Fibroblast of the aortic adventitia (primary cell): ENCODE data around the gene TAGLN2. TPM values are rescaled to one million over a fixed set of nuclear protein-coding genes. Genes with fewer than 3 reads are reported as not detected.

ENCODE experiments used
- DNase-seq: peaks from one replicate; pipeline ENCODE4 v3.0.0-alpha.2; 2010; ENCODE audit warnings: low read depth
- H3K4me3 ChIP-seq: 2 replicates; pipeline ENCODE4 v1.5.1; 2011; ENCODE audit warnings: low read depth, mild to moderate bottlenecking, control low read depth, low read length, moderate library complexity
- total RNA-seq: library from RNA; depleted of rRNA; stranded (reverse); fragments of >200 nt; gene quantifications from 2 replicates; pipeline ENCODE4 v1.2.3, GENCODE V29; 2012; ENCODE audit warnings: low replicate concordance
- TF ChIP-seq, protein P1 (sequence below): IDR thresholded peaks from 2 replicates; pipeline ENCODE4 v1.5.1; 2011; ENCODE audit warnings: mild to moderate bottlenecking, low read length, control low read depth, inconsistent platforms; ENCODE audit not compliant: insufficient read depth

TAGLN2 gene
- total RNA-seq, 1 donor = 228 TPM

- DNase-seq = no peak
- H3K4me3 ChIP-seq = no peak overlapping the region
- TF ChIP-seq, protein P1, sequence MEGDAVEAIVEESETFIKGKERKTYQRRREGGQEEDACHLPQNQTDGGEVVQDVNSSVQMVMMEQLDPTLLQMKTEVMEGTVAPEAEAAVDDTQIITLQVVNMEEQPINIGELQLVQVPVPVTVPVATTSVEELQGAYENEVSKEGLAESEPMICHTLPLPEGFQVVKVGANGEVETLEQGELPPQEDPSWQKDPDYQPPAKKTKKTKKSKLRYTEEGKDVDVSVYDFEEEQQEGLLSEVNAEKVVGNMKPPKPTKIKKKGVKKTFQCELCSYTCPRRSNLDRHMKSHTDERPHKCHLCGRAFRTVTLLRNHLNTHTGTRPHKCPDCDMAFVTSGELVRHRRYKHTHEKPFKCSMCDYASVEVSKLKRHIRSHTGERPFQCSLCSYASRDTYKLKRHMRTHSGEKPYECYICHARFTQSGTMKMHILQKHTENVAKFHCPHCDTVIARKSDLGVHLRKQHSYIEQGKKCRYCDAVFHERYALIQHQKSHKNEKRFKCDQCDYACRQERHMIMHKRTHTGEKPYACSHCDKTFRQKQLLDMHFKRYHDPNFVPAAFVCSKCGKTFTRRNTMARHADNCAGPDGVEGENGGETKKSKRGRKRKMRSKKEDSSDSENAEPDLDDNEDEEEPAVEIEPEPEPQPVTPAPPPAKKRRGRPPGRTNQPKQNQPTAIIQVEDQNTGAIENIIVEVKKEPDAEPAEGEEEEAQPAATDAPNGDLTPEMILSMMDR = no peak
These were observed 33.5 kb upstream of the TAGLN2 start for GRCh38 chr1:159958719-159959380.

DNA sequence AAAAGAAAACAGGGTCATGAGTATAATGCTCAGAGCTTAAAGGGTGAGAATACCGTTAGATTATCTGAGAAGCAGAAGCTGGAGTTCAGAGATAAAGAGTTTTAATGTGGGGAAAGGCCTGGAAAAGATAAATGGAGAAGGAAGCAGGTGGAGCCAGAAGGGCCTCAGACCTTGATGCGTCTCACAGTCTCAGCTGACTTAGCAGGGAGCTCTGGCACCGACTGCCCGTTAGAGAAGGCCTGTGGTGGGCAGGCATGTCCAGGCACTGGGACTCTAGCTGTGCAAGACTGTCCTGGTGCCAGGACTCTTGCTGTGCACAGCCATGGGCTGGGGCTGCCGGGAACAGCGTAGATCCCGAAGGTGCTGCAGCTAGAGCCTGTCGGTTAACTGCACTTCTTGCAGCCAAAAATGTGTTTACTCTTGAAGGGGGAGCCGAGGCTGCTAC lies 32.5 kb upstream of the TAGLN2 start:
- no peak overlapping the region for H3K4me3 ChIP-seq
- TF ChIP-seq, protein P1 = no peak
- DNase-seq = no peak

GRCh38 chr1:159955456-159955855 lies 30.1 kb upstream of the TAGLN2 start:
- H3K4me3 ChIP-seq = no peak overlapping the region
- TF ChIP-seq, protein P1 = no peak
- no peak for DNase-seq

DNA sequence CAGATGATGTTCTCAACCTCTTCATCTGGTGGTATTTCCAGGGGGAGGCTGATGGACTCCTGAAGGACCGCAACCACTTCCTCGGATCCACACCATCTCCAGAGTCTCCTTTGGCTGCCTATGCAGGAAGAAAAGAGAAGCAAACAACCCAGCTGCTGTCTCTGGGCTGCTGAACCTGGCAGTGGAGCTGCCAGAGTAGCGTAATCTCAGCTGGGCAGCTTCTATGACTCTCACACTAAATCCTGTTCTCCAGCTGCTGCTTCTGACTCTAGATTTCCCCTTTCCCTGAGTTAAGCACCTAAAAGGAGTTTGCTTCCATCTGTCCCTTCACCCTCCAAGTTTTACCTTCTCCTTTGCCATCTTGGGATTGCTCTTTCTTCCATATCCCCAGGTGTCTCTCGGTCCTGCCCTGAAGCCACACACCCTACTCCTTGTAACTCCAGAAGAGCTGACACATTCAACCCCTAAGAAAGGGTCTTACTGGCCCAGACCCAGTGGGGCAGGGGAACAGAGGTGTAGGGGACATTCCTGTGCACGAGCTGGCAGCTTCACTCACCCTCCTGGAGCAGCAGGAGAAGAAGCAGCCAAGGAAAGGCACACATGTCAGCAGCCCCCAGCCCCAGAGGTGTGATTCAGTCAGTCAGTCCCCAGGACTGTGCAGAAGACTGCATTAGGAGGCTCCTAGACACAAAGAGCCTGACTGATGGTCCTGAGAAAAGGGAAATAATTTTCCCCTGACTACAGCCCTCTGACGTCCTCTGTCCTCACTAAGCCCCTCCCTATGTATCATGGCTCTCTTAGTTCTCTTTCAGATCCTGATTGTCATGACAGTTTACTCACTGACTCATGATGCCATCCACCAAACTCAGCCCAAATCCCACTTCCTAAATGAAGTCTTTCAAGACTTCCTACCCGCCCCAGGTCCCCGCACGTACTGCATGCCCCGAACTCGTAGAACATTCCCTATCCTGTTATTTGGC lies 28.5 kb upstream of the TAGLN2 start, which contains the start of gene SLAMF9:
SLAMF9 (minus strand) TSS at position 702 of the 980 bp plus-strand sequence; CDS start at position 602, 100 bp downstream.
- TF ChIP-seq, protein P1 = no peak
- DNase-seq = peak; percentile 43
- H3K4me3 ChIP-seq = no peak within 1 kb of the TSS

DNA sequence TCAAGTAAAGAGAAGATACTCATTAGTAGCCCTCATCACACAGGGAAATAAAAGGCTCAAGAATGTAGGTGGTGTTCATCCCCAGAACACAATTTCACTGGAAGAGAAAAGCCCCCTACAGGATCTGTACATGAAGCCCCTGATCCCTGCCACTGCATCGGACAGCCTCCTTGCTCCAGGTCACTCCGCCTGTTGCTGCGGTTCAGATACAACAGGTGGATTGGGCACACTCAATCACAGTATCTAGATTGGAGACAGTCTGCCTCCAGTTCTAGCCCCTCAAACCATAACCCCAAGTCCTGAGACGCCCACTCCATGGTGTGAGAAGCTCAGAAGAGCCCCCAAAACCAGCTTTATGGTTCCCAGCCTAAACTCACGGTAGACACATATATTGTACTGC lies 27.6 kb upstream of the TAGLN2 start:
- TF ChIP-seq, protein P1 = no peak
- no peak overlapping the region for H3K4me3 ChIP-seq
- DNase-seq = no peak

DNA sequence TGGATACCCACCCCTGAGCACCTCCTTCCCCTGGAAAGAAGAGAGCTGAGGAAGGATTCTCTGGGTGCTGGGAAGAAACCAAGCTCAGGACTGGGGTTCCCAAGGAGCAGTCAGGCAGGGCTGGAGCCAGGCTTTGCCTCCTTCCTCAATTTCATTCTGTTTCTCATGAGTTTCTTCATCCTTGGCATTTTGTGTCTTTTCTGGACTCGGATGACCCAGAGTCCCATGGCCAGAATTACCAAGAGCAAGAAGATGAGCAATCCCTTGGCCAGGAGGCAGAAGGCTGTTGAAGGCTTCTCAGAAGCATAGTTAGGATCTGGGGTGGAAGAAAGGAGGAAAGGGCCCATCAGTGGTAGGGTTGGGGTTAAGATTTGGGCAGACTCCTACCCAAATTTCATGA lies 26.2 kb upstream of the TAGLN2 start:
- no peak overlapping the region for H3K4me3 ChIP-seq
- no peak for DNase-seq
- TF ChIP-seq, protein P1 = no peak
